Adrenal gland (tissue), 5 donors: Measurements from ENCODE around the gene MVB12B.

Source experiments
- CTCF ChIP-seq, 6 experiments: fragments of 450-650 bp in 4 of 6; fragments of 200-600 bp in 2 of 6; sonication (generic) in 1 of 6; IDR thresholded peaks; 1 replicate in 5 of 6; 2 replicates in 1 of 6; pipeline versions ENCODE4 v1.5.1 to v1.8.0; 2016 to 2021; ENCODE audit warnings: antibody characterized with exemption in 6 of 6, mild to moderate bottlenecking in 2 of 6, moderate library complexity in 1 of 6
- POLR2A ChIP-seq, 2 donors: fragments of 450-650 bp; IDR thresholded peaks; one replicate each; pipeline ENCODE4 v1.6.1; 2017; ENCODE audit warnings: antibody characterized with exemption in 2 of 2, mild to moderate bottlenecking in 2 of 2, moderate library complexity in 1 of 2
- donor health status: DM: no; HTN: no; CAD: no.

- no peak for TF ChIP-seq CTCF (IDR thresholded peaks at IDR 0.05)
- TF ChIP-seq POLR2A (IDR thresholded peaks at IDR 0.05), result no peak
Observed at GRCh38 chr9:126327714-126328185, 1.1 kb downstream of the MVB12B start.
